Measurements from ENCODE around the gene MARK4. TPM values are rescaled to one million over a fixed set of nuclear protein-coding genes. Genes with fewer than 3 reads are reported as not detected.

The MARK4 gene
- polyA plus RNA-seq, 10 donors, result 20.2 to 35.0 (median 28.6) TPM

Other genes with a start within 250 kb of the MARK4 start
- gene RELB, start 249.8 kb upstream of the MARK4 start, polyA plus RNA-seq (ENCODE audit: insufficient read length in 10 of 10), result 1 to 10 TPM; 3.0 to 5.6 (median 4.5) TPM
- gene CLASRP, start 212.2 kb upstream of the MARK4 start, polyA plus RNA-seq (ENCODE audit: insufficient read length in 10 of 10), result 10 to 100 TPM; 34.6 to 69.2 (median 44.1) TPM
- gene ZNF296, start 174.8 kb upstream of the MARK4 start, polyA plus RNA-seq (ENCODE audit: insufficient read length in 10 of 10), result 1 to 10 TPM in 2 of 10 donors, under 1 TPM in 7, not detected in 1; 0.34 to 1.1 (median 0.70) TPM
- gene GEMIN7, start 172.0 kb upstream of the MARK4 start, polyA plus RNA-seq (ENCODE audit: insufficient read length in 10 of 10), result 10 to 100 TPM; 14.5 to 23.9 (median 21.5) TPM
- 10 to 100 TPM; 15.8 to 23.8 (median 19.4) TPM for gene PPP1R37, start 158.1 kb upstream of the MARK4 start, polyA plus RNA-seq (ENCODE audit: insufficient read length in 10 of 10)
- gene NKPD1, start 90.3 kb upstream of the MARK4 start, polyA plus RNA-seq (ENCODE audit: insufficient read length in 10 of 10), result under 1 TPM; 0.07 to 0.74 (median 0.18) TPM
- gene TRAPPC6A, start 73.0 kb upstream of the MARK4 start, polyA plus RNA-seq (ENCODE audit: insufficient read length in 10 of 10), result 10 to 100 TPM; 15.3 to 28.5 (median 19.5) TPM
- 1 to 10 TPM; 5.9 to 9.0 (median 7.7) TPM for gene BLOC1S3, start 72.5 kb upstream of the MARK4 start, polyA plus RNA-seq (ENCODE audit: insufficient read length in 10 of 10)
- 1 to 10 TPM in 7 of 10 donors, under 1 TPM in 3; 0.71 to 2.6 (median 1.2) TPM for gene EXOC3L2, start 5.9 kb upstream of the MARK4 start, polyA plus RNA-seq (ENCODE audit: insufficient read length in 10 of 10)
- 1,000 to 10,000 TPM; 1,344 to 3,569 (median 3,092) TPM for gene CKM, start 71.6 kb downstream of the MARK4 start, polyA plus RNA-seq (ENCODE audit: insufficient read length in 10 of 10)
- 1 to 10 TPM in 2 of 10 donors, under 1 TPM in 6, not detected in 2; 0.16 to 8.9 (median 0.24) TPM for gene KLC3, start 89.5 kb downstream of the MARK4 start, polyA plus RNA-seq (ENCODE audit: insufficient read length in 10 of 10)
- gene ERCC2, start 119.3 kb downstream of the MARK4 start, polyA plus RNA-seq (ENCODE audit: insufficient read length in 10 of 10), result 10 to 100 TPM; 12.0 to 18.1 (median 15.9) TPM
- 10 to 100 TPM in 2 of 10 donors, 1 to 10 TPM in 8; 2.5 to 12.8 (median 3.9) TPM for gene PPP1R13L, start 153.8 kb downstream of the MARK4 start, polyA plus RNA-seq (ENCODE audit: insufficient read length in 10 of 10)
- 1 to 10 TPM; 3.0 to 6.2 (median 4.3) TPM for gene POLR1G, start 155.4 kb downstream of the MARK4 start, polyA plus RNA-seq (ENCODE audit: insufficient read length in 10 of 10)
- gene ERCC1, start 172.6 kb downstream of the MARK4 start, polyA plus RNA-seq (ENCODE audit: insufficient read length in 10 of 10), result 100 to 1,000 TPM in 1 of 10 donors, 10 to 100 TPM in 9; 81.8 to 106 (median 91.7) TPM
- gene FOSB, start 216.7 kb downstream of the MARK4 start, polyA plus RNA-seq (ENCODE audit: insufficient read length in 10 of 10), result 100 to 1,000 TPM in 3 of 10 donors, 10 to 100 TPM in 7; 12.7 to 590 (median 84.2) TPM
- gene RTN2, start 245.8 kb downstream of the MARK4 start, polyA plus RNA-seq (ENCODE audit: insufficient read length in 10 of 10), result 100 to 1,000 TPM in 9 of 10 donors, 10 to 100 TPM in 1; 74.9 to 142 (median 129) TPM
- 1 to 10 TPM in 3 of 10 donors, under 1 TPM in 7; 0.66 to 2.4 (median 0.77) TPM for gene PPM1N, start 247.2 kb downstream of the MARK4 start, polyA plus RNA-seq (ENCODE audit: insufficient read length in 10 of 10)

All from muscle of back (tissue), 10 donors.